Keratinocyte (primary cell): Measurements from ENCODE around the gene SLC46A3. TPM values are rescaled to one million over a fixed set of nuclear protein-coding genes. Genes with fewer than 3 reads are reported as not detected.

Experiments used
- DNase-seq: peaks from one replicate; pipeline ENCODE4 v3.0.0-alpha.2; 2011; ENCODE audit warnings: low read depth, missing footprints, low spot score
- FAIRE-seq: peaks from 2 replicates; lab custom pipeline; 2011; peaks lifted over from hg19 to GRCh38; lab: Jason Lieb, UNC
- H2AFZ ChIP-seq: 2 replicates; pipeline ENCODE4 v1.6.0; 2012; ENCODE audit warnings: low read length, control low read depth, inconsistent platforms; ENCODE audit not compliant: control insufficient read depth
- H3K27ac ChIP-seq: 2 replicates; pipeline ENCODE4 v1.5.1; 2011; ENCODE audit warnings: low read length; ENCODE audit not compliant: control insufficient read depth, insufficient read depth
- H3K27me3 ChIP-seq: 3 replicates; pipeline ENCODE4 v1.6.0; 2011; ENCODE audit warnings: low read length; ENCODE audit not compliant: control insufficient read depth, insufficient read depth; ENCODE audit errors: extremely low read depth
- H3K36me3 ChIP-seq, 2 experiments: 2 replicates in 1 of 2; 3 replicates in 1 of 2; pipeline ENCODE4 v1.5.1; 2011; ENCODE audit warnings: low read length in 2 of 2, mild to moderate bottlenecking in 1 of 2; ENCODE audit not compliant: control insufficient read depth in 2 of 2, insufficient read depth in 2 of 2; ENCODE audit errors: extremely low read depth in 1 of 2
- H3K4me1 ChIP-seq: 3 replicates; pipeline ENCODE4 v1.5.1; 2011; ENCODE audit warnings: low read length; ENCODE audit not compliant: control insufficient read depth, insufficient read depth; ENCODE audit errors: extremely low read depth
- H3K4me2 ChIP-seq: 3 replicates; pipeline ENCODE4 v1.6.0; 2011; ENCODE audit warnings: low read depth, low read length; ENCODE audit not compliant: control insufficient read depth, insufficient read depth; ENCODE audit errors: extremely low read depth
- H3K4me3 ChIP-seq, 3 experiments: fragments of 200-600 bp in 1 of 3; sonication (generic) in 1 of 3; 2 replicates in 2 of 3; 3 replicates in 1 of 3; pipeline ENCODE4 v1.5.1; 2011 to 2016; ENCODE audit warnings: low read length in 3 of 3, mild to moderate bottlenecking in 3 of 3, control low read depth in 2 of 3, inconsistent platforms in 1 of 3, low read depth in 1 of 3, mixed read lengths in 1 of 3, mixed run types in 1 of 3, moderate library complexity in 1 of 3; ENCODE audit not compliant: control insufficient read depth in 2 of 3, insufficient read depth in 2 of 3; ENCODE audit errors: extremely low read depth in 1 of 3
- H3K79me2 ChIP-seq: 2 replicates; pipeline ENCODE4 v1.6.0; 2012; ENCODE audit warnings: low read length; ENCODE audit not compliant: control insufficient read depth, insufficient read depth
- H3K9ac ChIP-seq: 3 replicates; pipeline ENCODE4 v1.6.0; 2011; ENCODE audit warnings: low read length; ENCODE audit not compliant: control insufficient read depth, insufficient read depth; ENCODE audit errors: extremely low read depth
- H3K9me1 ChIP-seq: 3 replicates; pipeline ENCODE4 v1.6.0; 2011; ENCODE audit warnings: low read length; ENCODE audit not compliant: control insufficient read depth, insufficient read depth; ENCODE audit errors: extremely low read depth
- H3K9me3 ChIP-seq: 2 replicates; pipeline ENCODE4 v1.5.1; 2012; ENCODE audit warnings: low read depth, low read length; ENCODE audit not compliant: control insufficient read depth
- H4K20me1 ChIP-seq: 3 replicates; pipeline ENCODE4 v1.6.0; 2011; ENCODE audit warnings: low read length; ENCODE audit not compliant: control insufficient read depth, insufficient read depth; ENCODE audit errors: extremely low read depth
- CTCF ChIP-seq, 3 experiments: IDR thresholded peaks in 1 of 3; conservative IDR thresholded peaks in 1 of 3; optimal IDR thresholded peaks in 1 of 3; 2 replicates in 2 of 3; 3 replicates in 1 of 3; pipeline versions ENCODE3 to v1.5.1; 2011; ENCODE audit warnings: low read length in 3 of 3, mild to moderate bottlenecking in 3 of 3, moderate library complexity in 2 of 3, control low read depth in 1 of 3, inconsistent platforms in 1 of 3; ENCODE audit not compliant: insufficient read depth in 2 of 3; ENCODE audit errors: extremely low read depth in 1 of 3
- EZH2 ChIP-seq: IDR thresholded peaks from one replicate; pipeline ENCODE4 v1.6.1; 2012; ENCODE audit warnings: inconsistent platforms, mild to moderate bottlenecking, low read length, moderate library complexity
- dilution Hi-C: fragments of 300-500 bp; cut with MboI; formaldehyde crosslinking; loops from one replicate; pipeline ENCODE4 v1.7.0; 2020; ENCODE audit warnings: low sequenced_read_pairs; ENCODE audit not compliant: extremely low pct_ligation_motif_present
- polyA plus RNA-seq, 5 experiments: library from polyadenylated mRNA; depleted of rRNA in 3 of 5; stranded (reverse) in 3 of 5; stranded (forward) in 1 of 5; unstranded in 1 of 5; fragments of >200 nt; gene quantifications; 1 replicate in 1 of 5; 2 replicates in 3 of 5; 3 replicates in 1 of 5; pipeline versions ENCODE4 v1.2.1 to v1.2.3, GENCODE V29; 2011 to 2012; ENCODE audit warnings: missing spikeins in 2 of 5, low read depth in 1 of 5, low replicate concordance in 1 of 5

SLC46A3 gene
- polyA plus RNA-seq, 1 donor (not counting 4 experiments of a cell fraction or from before 2014, with no cell fraction given) = 14.1 TPM

GRCh38 chr13:28739376-28739775 lies 20.6 kb upstream of the SLC46A3 start:
- no peak overlapping the region for H3K4me3 ChIP-seq
- no peaks in the 10 kb centered on the region for H3K36me3 ChIP-seq
- DNase-seq (no peak), FAIRE-seq (no peak)
- H3K4me1 ChIP-seq = no peaks in the 10 kb centered on the region
- H4K20me1 ChIP-seq = no peaks in the 10 kb centered on the region
- dilution Hi-C loops = no loop called here
- no peaks in the 10 kb centered on the region for H3K9me3 ChIP-seq
- TF ChIP-seq EZH2 = no peak
- TF ChIP-seq CTCF (optimal IDR thresholded peaks at IDR 0.05 in 1 of 3, IDR thresholded peaks at IDR 0.05 in 1 of 3, conservative IDR thresholded peaks at IDR 0.05 in 1 of 3; ENCODE audit: extremely low read depth in 1 of 3, insufficient read depth in 2 of 3, low read length in 3 of 3) = no peak
- no peak overlapping the region for H3K27ac ChIP-seq
- H3K79me2 ChIP-seq = no peaks in the 10 kb centered on the region
- H3K4me2 ChIP-seq = no peak overlapping the region
- no peaks in the 10 kb centered on the region for H3K9me1 ChIP-seq
- H3K27me3 ChIP-seq = no peaks in the 10 kb centered on the region
- H3K9ac ChIP-seq = no peak overlapping the region
- H2AFZ ChIP-seq = no peak overlapping the region

GRCh38 chr13:28735481-28736029 lies 16.8 kb upstream of the SLC46A3 start:
- no peaks in the 10 kb centered on the region for H3K9me1 ChIP-seq
- no peaks in the 10 kb centered on the region for H3K4me1 ChIP-seq
- no peak overlapping the region for H3K4me3 ChIP-seq
- H3K27me3 ChIP-seq = no peaks in the 10 kb centered on the region
- H3K9ac ChIP-seq = no peak overlapping the region
- H2AFZ ChIP-seq = no peak overlapping the region
- H3K36me3 ChIP-seq = no peaks in the 10 kb centered on the region
- dilution Hi-C loops = no loop called here
- H4K20me1 ChIP-seq = no peaks in the 10 kb centered on the region
- FAIRE-seq = no peak
- no peak overlapping the region for H3K27ac ChIP-seq
- no peaks in the 10 kb centered on the region for H3K9me3 ChIP-seq
- H3K79me2 ChIP-seq = no peaks in the 10 kb centered on the region
- DNase-seq = no peak
- TF ChIP-seq EZH2 (no peak), CTCF (optimal IDR thresholded peaks at IDR 0.05 in 1 of 3, IDR thresholded peaks at IDR 0.05 in 1 of 3, conservative IDR thresholded peaks at IDR 0.05 in 1 of 3; ENCODE audit: extremely low read depth in 1 of 3, insufficient read depth in 2 of 3, low read length in 3 of 3) (no peak)
- no peak overlapping the region for H3K4me2 ChIP-seq
